CD1c-positive myeloid dendritic cell (primary cell): ENCODE data around the gene SH3GLB1.
A peak's percentile ranks its signal among the peaks of the same experiment; 100 is the strongest.
"Not testable (repeated sequence)": the region's sequence is repeated elsewhere in the genome, so short reads cannot be mapped to it uniquely, and the experiment has no call there.

Experiments used
- DNase-seq: peaks from one replicate; pipeline ENCODE4 v3.0.0-alpha.2; 2016; ENCODE audit errors: extremely low spot score

SH3GLB1 gene

DNA sequence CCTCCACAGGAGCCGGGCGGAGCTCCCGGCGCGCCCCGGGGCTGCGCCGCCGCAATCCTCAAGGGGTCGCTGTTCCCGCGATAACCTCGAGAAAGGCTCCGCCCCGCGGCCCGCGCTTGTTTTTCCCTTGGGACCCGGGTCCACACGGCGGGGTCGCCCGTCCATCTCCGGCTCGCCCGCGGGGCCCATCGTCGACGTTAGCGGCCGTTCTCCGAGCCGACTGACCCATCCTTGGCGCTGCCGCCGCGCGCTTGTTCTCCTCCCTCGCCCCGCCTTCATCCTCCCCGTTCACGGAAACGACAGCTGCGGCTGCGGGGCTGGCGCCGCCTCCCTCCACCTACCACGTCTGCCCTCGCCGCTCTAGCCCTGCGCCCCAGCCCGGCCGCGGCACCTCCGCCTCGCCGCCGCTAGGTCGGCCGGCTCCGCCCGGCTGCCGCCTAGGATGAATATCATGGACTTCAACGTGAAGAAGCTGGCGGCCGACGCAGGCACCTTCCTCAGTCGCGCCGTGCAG is at the start of gene SH3GLB1:
Gene SH3GLB1 (plus strand): TSS at position 119 of the 514 bp plus-strand sequence. CDS start 324 bp downstream, at position 443.
- DNase-seq = peak; percentile 94

DNA sequence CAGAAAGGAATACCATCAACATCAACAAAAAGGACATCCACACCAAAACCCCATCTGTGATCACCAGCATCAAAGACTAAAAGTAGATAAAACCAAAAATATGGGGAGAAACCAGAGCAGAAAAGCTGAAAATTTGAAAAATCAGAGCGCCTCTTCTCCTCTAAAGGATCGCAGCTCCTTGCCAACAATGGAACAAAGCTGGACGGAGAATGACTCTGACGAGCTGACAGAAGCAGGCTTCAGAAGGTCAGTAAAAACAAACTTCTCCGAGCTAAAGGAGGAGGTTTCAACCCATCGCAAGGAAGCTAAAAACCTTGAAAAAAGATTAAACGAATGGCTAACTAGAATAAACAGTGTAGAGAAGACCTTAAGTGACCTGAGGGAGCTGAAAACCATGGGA is 46.0 kb upstream of the SH3GLB1 start:
- not testable (repeated sequence) for DNase-seq

DNA sequence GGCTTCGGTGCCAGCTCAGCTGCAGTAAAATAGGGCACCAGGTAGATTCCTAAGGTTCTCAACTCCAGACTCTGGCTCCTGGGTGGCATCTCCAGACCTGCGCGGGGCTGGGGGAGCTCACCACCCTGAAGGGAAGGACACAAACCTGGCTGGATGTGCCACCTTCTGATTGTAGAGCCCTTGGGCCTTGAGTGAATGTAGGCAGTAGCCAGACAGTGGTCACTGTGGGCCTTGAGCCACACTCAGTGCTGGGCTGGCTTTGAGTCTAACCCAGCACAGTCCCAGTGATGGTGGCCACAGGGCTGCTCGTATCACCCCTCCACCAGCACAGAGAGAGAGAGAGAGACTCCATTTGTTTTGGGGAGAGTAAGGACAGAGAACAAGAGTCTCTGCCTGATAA is 38.0 kb upstream of the SH3GLB1 start:
- no peak for DNase-seq

DNA sequence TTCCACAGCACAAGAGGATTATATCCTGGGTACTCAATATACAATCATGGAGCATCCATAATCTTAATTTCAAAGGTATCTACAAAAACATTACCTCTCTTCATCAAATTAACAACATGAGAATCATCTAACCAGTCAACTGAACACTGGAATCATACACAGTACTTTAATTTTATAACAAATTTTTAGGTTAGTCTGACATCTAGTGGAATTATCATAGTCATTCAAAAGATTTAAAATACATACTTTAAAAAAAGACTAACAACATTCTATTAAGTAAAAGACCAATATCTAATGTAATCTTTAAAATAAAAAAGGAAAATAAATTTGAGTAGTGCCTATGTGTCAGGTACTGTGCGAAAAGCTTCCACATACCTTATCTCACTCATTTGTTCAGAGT is 16.8 kb upstream of the SH3GLB1 start:
- no peak for DNase-seq

DNA sequence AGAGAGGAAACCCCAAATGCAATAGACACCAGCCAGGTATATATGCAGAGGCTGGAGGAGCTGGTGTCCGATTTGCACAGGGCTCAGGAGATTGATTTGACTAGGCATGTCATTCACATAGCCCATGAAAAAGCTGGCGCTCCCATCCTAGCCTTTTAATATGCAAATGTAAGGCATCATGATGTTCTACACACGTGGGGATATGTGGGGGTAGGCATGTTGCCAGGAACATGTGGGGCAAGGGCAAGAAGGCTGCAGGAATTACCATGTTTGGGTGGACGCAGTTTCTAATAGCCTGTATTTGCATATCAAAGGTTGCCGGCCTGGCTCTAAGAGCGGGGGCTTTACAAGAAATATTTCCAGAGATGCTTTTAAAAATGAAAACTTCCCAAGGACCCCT is 11.7 kb upstream of the SH3GLB1 start:
- DNase-seq = no peak

DNA sequence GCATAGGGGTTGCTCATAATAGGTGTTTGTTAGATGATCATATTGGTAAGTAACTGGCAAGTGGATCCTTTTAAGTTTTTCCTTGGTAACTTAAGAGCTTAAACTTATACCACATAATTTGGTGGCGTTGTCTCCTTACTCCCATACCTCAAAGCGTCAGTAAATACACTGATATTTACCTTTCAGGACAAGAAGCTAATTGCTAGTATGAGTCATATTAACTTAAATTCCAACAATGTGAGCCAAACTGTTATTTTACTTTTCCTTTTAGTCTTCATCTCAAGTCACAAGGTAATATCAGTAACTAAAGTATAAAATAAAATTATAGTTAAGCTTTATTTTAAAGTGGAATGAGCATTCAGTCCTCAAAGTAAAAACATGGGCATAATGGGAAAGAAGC is 9.0 kb upstream of the SH3GLB1 start:
- no peak for DNase-seq

DNA sequence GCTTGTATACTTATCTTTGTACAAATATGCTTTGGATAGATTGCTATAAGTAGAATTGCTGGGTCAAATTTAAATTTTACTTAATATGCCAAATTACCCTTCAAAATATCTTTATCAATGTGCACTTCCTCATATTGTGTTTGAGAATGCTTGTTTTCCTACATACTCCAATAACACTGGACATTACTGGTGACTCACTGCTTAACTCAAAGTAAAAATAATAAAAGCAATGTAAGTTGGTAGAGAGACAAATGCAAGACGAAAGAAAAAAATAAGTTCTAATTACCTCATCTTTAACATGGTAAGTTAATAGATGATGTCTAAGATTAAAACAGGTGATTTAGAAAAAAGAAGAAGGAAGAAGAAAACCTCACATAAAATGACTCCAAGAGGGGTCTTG is 7.9 kb upstream of the SH3GLB1 start:
- DNase-seq = no peak

DNA sequence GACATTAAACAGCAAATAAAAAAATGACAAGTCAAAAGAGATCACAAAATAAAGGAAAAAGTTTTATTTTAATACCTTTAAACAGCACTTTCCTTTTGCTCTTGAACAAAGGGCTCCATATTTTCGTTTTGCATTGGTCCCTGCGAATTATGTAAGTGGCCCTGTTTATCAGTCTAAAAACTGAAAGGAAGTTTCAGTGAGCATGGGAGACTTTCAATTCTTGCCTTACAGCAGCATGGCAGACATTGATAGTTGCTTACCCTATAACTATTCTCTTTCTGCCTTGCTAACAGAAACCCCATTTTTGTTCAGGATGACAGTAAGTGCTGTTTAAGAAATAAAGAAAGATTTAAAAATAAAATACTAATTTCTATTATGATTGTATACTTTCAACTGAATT is 5.2 kb upstream of the SH3GLB1 start:
- no peak for DNase-seq

DNA sequence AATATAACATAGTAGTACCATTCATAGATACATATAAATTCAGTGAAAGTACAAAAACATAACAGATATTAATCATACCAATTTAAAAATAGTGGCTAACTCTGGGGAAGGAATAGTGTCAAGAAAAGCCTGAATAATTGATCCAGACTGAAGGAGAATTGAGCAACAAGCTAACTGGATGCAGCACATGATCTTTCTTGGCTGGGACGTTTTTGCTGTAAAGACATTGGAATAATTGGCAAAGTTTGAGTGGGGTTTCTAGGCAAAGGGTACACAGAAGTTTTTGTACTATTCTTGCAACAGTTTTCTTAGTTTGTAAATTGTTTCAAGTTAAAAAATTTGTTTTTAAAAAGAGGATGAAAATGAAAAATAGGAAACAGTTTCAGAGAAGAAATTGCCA is 2.6 kb upstream of the SH3GLB1 start:
- DNase-seq = no peak

DNA sequence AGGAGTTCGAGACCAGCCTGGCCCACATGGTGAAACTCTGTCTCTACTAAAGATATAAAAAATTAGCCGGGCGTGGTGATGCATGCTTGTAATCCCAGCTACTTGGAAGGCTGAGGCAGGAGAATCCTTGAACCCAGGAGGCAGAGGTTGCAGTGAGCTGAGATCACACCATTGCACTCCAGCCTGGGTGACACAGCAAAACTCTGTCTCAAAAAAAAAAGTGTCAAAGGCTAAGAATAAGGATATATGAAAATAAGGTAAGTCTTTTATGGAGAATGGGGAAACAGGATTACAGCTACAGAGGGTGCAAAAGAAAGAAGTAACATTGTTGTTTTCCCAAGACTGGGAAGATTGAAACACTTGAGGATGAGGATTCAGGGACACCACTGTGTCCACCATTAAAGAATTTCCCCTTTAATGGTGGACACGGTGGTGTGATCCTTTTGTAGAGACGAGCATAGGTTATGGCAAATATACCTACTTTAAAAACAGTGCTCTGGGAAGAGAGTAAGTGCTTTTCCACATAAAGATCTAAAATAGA is 1.4 kb upstream of the SH3GLB1 start:
- not testable (repeated sequence) for DNase-seq

DNA sequence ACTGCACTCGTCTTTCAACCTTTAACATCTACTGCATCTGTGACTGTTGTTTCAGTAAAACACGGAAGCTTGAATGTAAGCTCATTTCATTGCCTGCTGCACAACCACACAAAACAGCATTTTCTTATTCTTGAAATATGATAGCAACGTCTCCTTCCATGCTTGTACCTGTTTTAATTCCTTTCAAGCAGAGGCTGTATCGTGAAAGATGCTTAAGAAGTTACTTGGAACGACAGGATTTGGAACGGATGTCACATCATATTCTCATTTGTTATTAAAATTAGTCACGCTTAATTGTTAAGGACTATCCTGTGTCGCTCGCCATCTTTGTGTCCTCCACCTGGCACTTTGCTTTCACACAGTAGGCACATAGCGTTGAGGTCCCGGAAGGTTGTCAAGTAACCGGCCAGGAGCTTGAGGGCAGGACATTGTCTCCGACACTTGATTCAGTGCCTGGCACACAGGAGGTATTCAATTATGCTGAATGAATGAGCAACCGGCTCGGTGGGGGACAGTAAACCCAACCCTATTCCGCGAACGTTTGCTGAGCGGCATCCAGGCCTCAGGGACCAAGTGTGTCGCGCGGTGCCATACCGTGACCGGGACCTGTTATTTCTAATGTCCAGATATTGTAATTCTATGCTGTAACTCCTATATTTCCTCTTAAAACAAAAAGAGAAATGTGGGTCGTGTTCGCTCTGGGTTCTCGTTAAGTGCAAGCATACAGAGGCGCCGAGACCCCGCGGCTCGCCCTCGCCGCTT is 499 bp upstream of the SH3GLB1 start:
- peak; percentile 21 for DNase-seq

DNA sequence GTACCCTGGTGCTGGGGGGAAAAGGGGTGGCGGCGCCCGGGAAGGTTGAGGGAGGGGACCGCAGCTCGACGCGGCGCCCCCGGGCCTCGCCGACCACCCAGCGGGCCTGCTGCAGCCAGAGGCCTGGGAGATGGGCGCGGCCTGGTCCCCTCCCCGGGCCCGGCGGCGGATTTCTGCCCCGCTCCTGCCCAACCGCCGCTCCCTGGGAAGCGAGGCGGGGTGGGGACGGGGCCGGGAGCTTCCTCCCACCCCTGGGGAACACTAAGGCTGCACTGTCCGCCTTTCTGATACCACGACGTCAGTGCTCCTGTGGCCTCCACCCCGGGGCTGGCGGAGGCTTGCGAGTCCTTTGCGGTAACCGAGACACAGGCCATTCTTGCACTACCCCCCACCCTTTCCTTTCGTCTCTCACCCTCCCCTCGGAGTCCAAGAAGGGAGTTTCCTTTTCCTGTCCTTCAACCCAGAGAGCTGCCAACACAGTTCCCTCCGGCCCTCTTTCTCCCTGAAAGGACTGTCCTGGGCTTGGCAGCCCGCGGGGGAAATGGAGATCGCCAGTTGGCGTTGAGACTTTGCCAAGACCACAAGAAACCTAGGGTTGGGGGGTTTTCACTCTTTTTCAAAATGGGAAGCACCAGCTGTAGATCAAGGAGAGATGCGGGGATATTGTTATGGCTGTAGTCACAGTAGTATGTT is 742 bp downstream of the SH3GLB1 start:
- DNase-seq = peak; percentile 64

DNA sequence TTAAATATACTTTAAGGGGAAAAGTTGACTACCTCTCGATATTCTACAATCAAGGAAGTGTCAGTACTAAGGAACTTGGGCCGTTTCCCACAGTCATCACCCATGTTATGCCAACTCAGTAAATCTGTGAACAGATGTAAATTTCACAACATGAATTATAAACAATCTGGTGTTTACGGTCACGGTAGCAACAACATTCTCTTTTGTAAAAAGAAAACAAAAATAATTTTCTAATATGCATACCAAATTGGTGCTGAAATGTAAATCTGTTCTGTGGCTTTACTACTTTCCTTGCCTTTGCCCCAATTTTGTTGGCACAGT is 1.2 kb downstream of the SH3GLB1 start:
- peak; percentile 46 for DNase-seq

DNA sequence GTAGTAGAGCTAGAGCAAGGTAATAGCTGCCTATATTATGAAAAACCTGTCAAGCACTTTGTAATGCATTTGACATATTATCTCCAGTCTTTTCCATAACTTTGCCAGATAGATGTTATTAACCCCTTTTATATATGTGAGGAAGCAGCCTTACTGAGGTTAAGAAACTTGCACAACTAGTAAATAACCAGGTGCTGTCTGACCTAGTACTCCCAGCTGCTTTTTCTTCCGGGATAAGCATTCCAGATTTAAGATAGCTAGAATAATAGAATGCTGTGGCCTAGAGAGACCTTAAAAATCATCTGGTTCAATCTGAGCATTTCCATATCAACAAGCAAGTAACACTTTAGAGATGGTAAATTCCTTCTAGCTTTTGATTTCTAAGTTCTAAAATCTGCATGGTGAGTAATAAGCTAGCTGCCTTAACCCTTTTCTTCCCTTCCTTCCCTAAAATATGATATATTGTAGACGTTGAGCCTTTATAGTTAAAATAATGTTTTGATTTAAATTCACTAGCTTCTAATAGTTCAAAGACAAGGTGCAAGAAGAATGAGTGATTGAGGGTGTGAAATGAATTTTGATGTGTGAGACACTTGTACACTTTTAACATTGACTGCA is 1.8 kb downstream of the SH3GLB1 start:
- no peak for DNase-seq

DNA sequence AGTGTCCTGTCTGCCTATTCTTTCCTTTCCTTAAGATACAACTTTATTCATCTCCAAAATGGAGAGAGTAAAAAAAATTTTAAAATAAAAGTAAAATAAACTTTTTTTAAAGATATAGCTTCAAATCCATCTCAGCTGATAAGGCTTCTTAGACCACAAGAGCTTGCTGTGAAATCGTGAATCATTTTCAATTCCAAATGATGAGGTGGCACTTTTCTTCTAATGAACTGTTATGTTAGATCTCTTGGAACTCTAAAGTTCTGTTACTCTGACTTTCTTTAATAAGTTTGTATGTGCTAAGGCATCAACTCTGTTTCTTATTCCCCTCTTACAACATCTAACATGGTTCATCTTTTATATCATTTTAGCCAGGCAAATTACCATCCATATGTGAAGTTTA is 4.5 kb downstream of the SH3GLB1 start:
- DNase-seq = no peak

DNA sequence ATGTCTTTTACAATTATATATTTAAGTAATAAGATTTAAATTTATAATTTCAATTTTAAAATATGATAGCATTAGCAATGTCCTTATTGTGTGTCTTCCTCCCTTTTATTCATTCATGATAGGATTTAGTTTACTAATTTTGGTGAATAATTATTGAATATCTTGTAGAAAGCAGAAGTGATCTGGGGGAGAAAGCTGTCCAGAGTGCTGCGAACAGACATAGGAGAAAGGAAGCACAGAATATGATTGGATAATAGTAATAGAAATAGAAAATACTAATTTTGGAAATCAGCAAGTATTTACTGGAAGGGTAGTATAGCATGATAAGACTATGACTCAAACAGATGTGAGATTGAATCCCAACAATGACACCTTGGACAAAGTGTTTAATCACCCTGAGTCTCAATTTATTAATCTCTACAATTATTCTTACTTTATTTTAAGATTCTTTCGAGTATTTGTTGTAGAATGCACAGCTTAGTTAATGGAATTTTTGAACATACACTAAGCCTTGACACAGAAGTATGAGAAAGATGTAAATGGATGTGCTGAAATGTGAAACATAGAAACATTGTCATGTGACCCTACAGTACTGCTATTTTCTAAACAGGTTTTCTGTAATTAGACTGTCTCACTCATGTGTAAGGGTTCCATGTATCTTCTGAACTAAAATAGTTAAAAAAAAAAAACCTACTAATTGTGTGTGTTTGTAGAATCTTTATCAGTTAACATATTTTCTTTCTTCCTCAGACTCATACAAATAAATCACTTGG is 7.9 kb downstream of the SH3GLB1 start:
- no peak for DNase-seq

DNA sequence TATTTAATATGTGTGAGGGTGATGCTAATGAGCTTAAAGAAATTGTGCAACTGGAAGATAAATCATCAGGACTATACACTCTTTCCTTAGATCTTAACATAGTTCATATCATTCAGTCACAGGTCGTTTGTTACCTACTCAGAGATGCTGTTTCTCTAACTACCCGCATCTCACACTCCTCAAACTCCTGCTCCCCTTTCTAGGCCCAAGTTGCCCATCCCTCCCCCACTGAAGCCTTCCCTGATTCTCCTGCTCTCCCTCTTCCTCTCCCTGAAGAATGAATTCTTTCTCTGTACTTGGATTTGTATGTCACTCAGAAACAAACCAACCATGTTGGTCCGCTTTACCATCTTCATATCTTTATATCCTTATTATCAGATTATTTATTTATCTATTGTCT is 9.1 kb downstream of the SH3GLB1 start:
- no peak for DNase-seq

DNA sequence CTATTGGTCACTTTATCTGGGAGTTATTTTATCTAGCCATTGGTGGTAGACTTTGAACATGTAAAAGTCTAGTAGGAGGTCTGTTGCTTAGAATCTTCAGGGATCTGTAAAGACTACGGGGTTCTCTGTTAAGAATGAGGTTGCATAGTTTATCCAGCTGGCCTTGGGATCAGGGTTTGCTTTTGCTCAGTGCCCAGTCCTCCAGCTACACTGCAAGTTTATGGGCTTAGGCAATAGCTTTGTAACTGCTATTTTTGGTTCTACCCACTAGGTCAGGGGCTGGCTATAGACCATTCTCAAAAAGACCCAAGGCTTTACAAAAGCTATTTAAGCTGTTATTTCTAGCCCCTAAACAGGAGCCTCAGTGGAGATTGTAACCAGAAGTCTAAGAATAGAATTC is 9.8 kb downstream of the SH3GLB1 start:
- no peak for DNase-seq

DNA sequence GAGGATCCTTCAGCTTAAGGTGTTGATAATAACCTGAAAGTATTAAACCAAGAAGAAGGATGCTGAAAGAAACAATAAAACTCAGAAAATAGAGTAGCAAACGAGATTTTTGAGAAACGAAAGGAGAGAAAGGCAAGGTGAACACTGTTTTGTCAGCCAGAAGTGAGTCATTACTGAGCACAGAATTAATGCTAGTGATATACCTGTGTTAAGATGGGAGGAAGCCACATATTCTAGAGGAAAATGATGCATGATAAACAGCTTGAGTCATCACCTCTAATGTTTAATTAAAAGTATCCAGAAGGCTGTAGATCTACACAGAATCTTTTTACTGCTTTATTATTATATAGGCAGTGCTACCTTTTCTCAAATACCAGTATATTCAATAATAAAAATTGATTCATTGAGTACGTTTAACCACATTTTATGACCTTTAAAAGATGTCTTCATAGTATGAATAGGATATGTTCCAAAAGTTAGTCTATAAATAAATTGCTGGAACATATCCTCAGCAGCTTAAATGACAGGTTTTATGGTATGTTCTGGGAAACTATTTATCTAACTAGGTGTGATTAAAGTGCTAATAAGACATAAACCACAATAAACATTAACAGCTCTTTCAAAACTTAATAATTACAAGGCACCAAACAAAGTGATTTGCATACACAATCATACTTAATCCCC is 10.3 kb downstream of the SH3GLB1 start:
- DNase-seq = no peak

DNA sequence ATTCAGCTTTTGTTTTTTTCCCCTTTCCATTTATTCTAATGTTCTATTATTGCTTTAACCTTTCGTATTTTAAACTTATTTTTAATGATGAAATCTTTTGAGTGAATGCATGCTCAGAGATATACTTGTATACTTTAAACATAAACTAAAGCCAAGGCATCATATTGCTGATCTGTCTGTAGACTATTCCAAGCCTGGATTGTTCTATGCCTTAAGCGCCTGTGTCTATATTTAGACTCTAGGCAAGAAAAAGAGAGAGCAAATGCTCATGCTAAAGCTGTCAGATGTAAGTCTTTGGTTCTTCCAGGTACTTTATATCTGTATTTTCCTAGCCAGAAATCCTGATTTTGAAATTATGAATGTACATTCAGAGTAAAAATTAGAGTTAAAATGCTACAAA is 14.4 kb downstream of the SH3GLB1 start:
- no peak for DNase-seq

DNA sequence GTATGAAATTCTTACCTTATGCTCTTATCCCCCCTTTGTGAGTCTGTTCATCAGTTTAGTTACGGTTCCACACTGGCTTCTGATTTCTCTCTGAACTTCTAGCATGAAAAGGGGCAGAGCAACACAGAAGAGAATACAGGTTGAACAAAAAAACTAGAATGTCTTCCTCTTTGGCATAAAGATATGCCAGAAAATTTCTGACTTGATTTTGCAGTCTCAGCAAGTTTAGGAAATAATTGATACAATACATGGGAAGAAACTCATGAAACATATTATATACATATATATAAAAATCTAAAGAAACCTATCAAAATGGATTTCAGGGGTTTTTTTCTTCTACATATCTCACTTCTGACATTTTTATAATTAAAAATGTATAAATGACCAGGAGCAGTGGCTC is 27.0 kb downstream of the SH3GLB1 start:
- no peak for DNase-seq
